Endothelial cell of umbilical vein (primary cell): ENCODE data around the gene MOBP. TPM values are rescaled to one million over a fixed set of nuclear protein-coding genes. Genes with fewer than 3 reads are reported as not detected.
A peak's percentile ranks its signal among the peaks of the same experiment; 100 is the strongest.

Experiments
- BruUV-seq: library from RNA; stranded (reverse); fragments of 400-500 nt; replicated peaks from 2 replicates; lab custom pipeline; 2021; lab: Mats Ljungman, UMichigan
- CTCF ChIA-PET: fragments of 300-600, 350-600 bp; sonication (Branson Sonifier 250); formaldehyde crosslinking; loops from one replicate; lab custom pipeline; 2021; ENCODE audit warnings: antibody characterized with exemption, inconsistent platforms; lab: Charles Lee
- POLR2A ChIA-PET: fragments of 300-600, 350-600 bp; sonication (Branson Sonifier 250); formaldehyde crosslinking; loops from one replicate; lab custom pipeline; 2021; ENCODE audit warnings: antibody characterized with exemption, inconsistent platforms; lab: Charles Lee
- DNase-seq: peaks from one replicate; pipeline ENCODE4 v3.0.0-alpha.2; 2011; ENCODE audit warnings: low read depth, low spot score
- FAIRE-seq: peaks from 2 replicates; lab custom pipeline; 2011; peaks lifted over from hg19 to GRCh38; lab: Jason Lieb, UNC
- H2AFZ ChIP-seq: 2 replicates; pipeline ENCODE4 v1.6.0; 2012; ENCODE audit warnings: low read depth, low read length, control low read depth, inconsistent platforms
- H3K27ac ChIP-seq: 2 replicates; pipeline ENCODE4 v1.5.1; 2011; ENCODE audit warnings: low read depth, mild to moderate bottlenecking, control low read depth, low read length, moderate library complexity; ENCODE audit not compliant: insufficient read depth
- H3K27me3 ChIP-seq, 2 experiments: 2 replicates each; pipeline versions ENCODE4 v1.6.0 to v1.6.1; 2011; ENCODE audit warnings: low read length in 2 of 2, mixed read lengths in 1 of 2; ENCODE audit not compliant: control insufficient read depth in 2 of 2, insufficient read depth in 2 of 2
- H3K36me3 ChIP-seq, 2 experiments: 2 replicates in 1 of 2; 3 replicates in 1 of 2; pipeline ENCODE4 v1.5.1; 2011; ENCODE audit warnings: low read length in 2 of 2, mild to moderate bottlenecking in 1 of 2, moderate library complexity in 1 of 2; ENCODE audit not compliant: control insufficient read depth in 2 of 2, insufficient read depth in 2 of 2; ENCODE audit errors: extremely low read depth in 1 of 2
- H3K4me1 ChIP-seq: 3 replicates; pipeline ENCODE4 v1.5.1; 2011; ENCODE audit warnings: mild to moderate bottlenecking, low read length; ENCODE audit not compliant: control insufficient read depth, insufficient read depth; ENCODE audit errors: extremely low read depth
- H3K4me2 ChIP-seq: 2 replicates; pipeline ENCODE4 v1.6.1; 2011; ENCODE audit warnings: low read length, control low read depth, mixed read lengths; ENCODE audit not compliant: insufficient read depth
- H3K4me3 ChIP-seq, 3 experiments: fragments of 200-600 bp in 1 of 3; sonication (generic), shearing (Covaris generic) in 1 of 3; replicated peaks in 1 of 3; 2 replicates each; pipeline ENCODE4 v1.5.1; 2011 to 2016; ENCODE audit warnings: control low read depth in 3 of 3, low read length in 3 of 3, mild to moderate bottlenecking in 2 of 3, inconsistent platforms in 1 of 3, low read depth in 1 of 3, moderate library complexity in 1 of 3; ENCODE audit not compliant: insufficient read depth in 1 of 3
- H3K79me2 ChIP-seq: 2 replicates; pipeline ENCODE4 v1.6.0; 2012; ENCODE audit warnings: low read length, inconsistent platforms; ENCODE audit not compliant: control insufficient read depth, insufficient read depth
- H3K9ac ChIP-seq: replicated peaks from 2 replicates; pipeline ENCODE3; 2011; ENCODE audit warnings: low read length, control low read depth; ENCODE audit not compliant: insufficient read depth; ENCODE audit errors: extremely low read depth
- H3K9me1 ChIP-seq: replicated peaks from 3 replicates; pipeline ENCODE4 v1.6.0; 2011; ENCODE audit warnings: mild to moderate bottlenecking, low read length; ENCODE audit not compliant: control insufficient read depth, insufficient read depth; ENCODE audit errors: extremely low read depth
- H3K9me3 ChIP-seq: replicated peaks from 2 replicates; pipeline ENCODE4 v1.5.1; 2012; ENCODE audit warnings: low read length, inconsistent platforms; ENCODE audit not compliant: control insufficient read depth, insufficient read depth
- H4K20me1 ChIP-seq: replicated peaks from 2 replicates; pipeline ENCODE3; 2011; ENCODE audit warnings: mild to moderate bottlenecking, low read length; ENCODE audit not compliant: control insufficient read depth, insufficient read depth; ENCODE audit errors: extremely low read depth
- EZH2 ChIP-seq: IDR thresholded peaks from 2 replicates; pipeline ENCODE4 v1.6.1; 2012; ENCODE audit warnings: borderline replicate concordance, low read depth, mild to moderate bottlenecking, moderate library complexity, low read length, inconsistent platforms; ENCODE audit not compliant: severe bottlenecking
- FOS ChIP-seq: IDR thresholded peaks from 2 replicates; pipeline ENCODE4 v1.6.1; 2011; ENCODE audit warnings: mild to moderate bottlenecking, low read length, moderate library complexity, borderline replicate concordance; ENCODE audit not compliant: insufficient read depth
- GATA2 ChIP-seq: IDR thresholded peaks from 2 replicates; pipeline ENCODE4 v1.7.0; 2011; ENCODE audit warnings: low read depth, mild to moderate bottlenecking, moderate library complexity, mixed read lengths, low read length; ENCODE audit not compliant: insufficient read length, insufficient read depth
- JUN ChIP-seq: IDR thresholded peaks from 2 replicates; pipeline ENCODE4 v1.6.1; 2011; ENCODE audit warnings: borderline replicate concordance, low read depth; ENCODE audit not compliant: insufficient read length, insufficient read depth
- MYC ChIP-seq: IDR thresholded peaks from one replicate; pipeline ENCODE4 v1.6.1; 2011; ENCODE audit warnings: mild to moderate bottlenecking, low read depth, low read length
- POLR2A ChIP-seq: IDR thresholded peaks from 2 replicates; pipeline ENCODE4 v1.6.1; 2012; ENCODE audit warnings: low read depth, mild to moderate bottlenecking, control low read depth, low read length
- POLR2AphosphoS5 ChIP-seq: IDR thresholded peaks from 2 replicates; pipeline ENCODE4 v1.6.1; 2012; ENCODE audit warnings: low read depth, mild to moderate bottlenecking, control low read depth, low read length, moderate library complexity; ENCODE audit not compliant: insufficient read depth
- dilution Hi-C: fragments of 300-500 bp; cut with MboI; formaldehyde crosslinking; loops from one replicate; pipeline ENCODE4 v1.15.0; 2019; ENCODE audit warnings: low sequenced_read_pairs; ENCODE audit not compliant: extremely low pct_ligation_motif_present
- intact Hi-C: fragments of 100-400 bp; cut with micrococcal nuclease; formaldehyde crosslinking; loops from one replicate; pipeline ENCODE4 v1.10.0; 2022
- polyA plus RNA-seq, 4 experiments: library from polyadenylated mRNA; depleted of rRNA in 3 of 4; stranded (reverse) in 3 of 4; unstranded in 1 of 4; fragments of >200 nt; gene quantifications; 2 replicates each; pipeline versions ENCODE4 v1.2.1 to v1.2.3, GENCODE V29; 2011 to 2012; ENCODE audit warnings: missing spikeins in 1 of 4
- total RNA-seq: library from RNA; stranded (reverse); gene quantifications from 2 replicates; pipeline ENCODE4 v1.2.3, GENCODE V29; 2021
- TF ChIP-seq, protein P1 (sequence below): IDR thresholded peaks from 2 replicates; pipeline ENCODE4 v1.6.1; 2011; ENCODE audit not compliant: insufficient read depth, insufficient read length
- TF ChIP-seq, protein P2 (sequence below), 2 donors: IDR thresholded peaks; 1 replicate in 1 of 2; 2 replicates in 1 of 2; pipeline ENCODE4 v1.5.1; 2011; ENCODE audit warnings: low read length in 2 of 2, mild to moderate bottlenecking in 2 of 2, moderate library complexity in 2 of 2, control low read depth in 1 of 2, inconsistent platforms in 1 of 2, low read depth in 1 of 2; ENCODE audit not compliant: insufficient read depth in 1 of 2; ENCODE audit errors: extremely low read depth in 1 of 2

Gene MOBP
- total and polyA plus RNA-seq, 2 donors (not counting 3 experiments of a cell fraction or from before 2014, with no cell fraction given), result 2.0 to 2.3 TPM

DNA sequence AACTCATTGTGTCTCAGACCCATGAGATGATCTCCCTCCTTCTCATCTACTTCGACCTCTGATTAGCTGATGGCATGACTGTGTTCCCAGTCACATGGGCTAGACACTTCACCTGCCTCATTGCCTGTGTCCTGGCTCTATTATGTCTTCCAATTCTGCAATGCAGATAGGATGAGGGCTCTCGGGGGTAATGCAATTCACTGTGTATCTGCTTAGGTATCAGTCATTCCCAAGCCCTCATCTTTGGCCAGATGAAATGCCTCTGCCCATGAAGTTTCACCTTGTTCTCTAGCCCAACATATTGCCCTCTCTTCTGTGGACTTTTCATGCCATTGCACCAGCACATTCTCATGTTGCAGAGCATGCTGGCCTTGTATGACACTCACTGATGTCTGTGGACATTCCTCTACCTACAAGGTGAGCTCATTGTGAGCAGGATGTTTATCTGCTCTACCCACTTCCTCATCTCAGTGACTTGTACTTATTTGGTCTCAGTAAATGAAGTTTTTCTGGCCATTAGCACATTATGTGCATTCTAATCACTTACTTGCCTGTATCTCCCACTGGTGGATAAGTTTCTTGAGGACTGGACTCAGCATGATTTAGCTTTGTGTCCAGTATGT is 32.3 kb downstream of the MOBP start:
- TF ChIP-seq GATA2 (no peak), JUN (no peak), MYC (no peak), EZH2 (no peak), POLR2A (no peak), FOS (no peak), POLR2AphosphoS5 (no peak)
- TF ChIP-seq, protein P1, sequence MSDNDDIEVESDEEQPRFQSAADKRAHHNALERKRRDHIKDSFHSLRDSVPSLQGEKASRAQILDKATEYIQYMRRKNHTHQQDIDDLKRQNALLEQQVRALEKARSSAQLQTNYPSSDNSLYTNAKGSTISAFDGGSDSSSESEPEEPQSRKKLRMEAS, result no peak
- TF ChIP-seq, protein P2, sequence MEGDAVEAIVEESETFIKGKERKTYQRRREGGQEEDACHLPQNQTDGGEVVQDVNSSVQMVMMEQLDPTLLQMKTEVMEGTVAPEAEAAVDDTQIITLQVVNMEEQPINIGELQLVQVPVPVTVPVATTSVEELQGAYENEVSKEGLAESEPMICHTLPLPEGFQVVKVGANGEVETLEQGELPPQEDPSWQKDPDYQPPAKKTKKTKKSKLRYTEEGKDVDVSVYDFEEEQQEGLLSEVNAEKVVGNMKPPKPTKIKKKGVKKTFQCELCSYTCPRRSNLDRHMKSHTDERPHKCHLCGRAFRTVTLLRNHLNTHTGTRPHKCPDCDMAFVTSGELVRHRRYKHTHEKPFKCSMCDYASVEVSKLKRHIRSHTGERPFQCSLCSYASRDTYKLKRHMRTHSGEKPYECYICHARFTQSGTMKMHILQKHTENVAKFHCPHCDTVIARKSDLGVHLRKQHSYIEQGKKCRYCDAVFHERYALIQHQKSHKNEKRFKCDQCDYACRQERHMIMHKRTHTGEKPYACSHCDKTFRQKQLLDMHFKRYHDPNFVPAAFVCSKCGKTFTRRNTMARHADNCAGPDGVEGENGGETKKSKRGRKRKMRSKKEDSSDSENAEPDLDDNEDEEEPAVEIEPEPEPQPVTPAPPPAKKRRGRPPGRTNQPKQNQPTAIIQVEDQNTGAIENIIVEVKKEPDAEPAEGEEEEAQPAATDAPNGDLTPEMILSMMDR (IDR thresholded peaks at IDR 0.05; ENCODE audit: extremely low read depth in 1 of 2, insufficient read depth in 1 of 2, low read depth in 1 of 2, low read length in 2 of 2), result no peak
- DNase-seq (no peak), FAIRE-seq (peak; percentile 46)
- Histone ChIP-seq H3K4me1 (peaks cover 11% of the 10 kb centered on the region), H3K9me3 (no peaks in the 10 kb centered on the region), H3K9ac (no peak overlapping the region), H3K79me2 (no peaks in the 10 kb centered on the region), H4K20me1 (no peaks in the 10 kb centered on the region), H3K4me3 (no peak overlapping the region), H2AFZ (no peak overlapping the region), H3K9me1 (no peaks in the 10 kb centered on the region), H3K27ac (no peak overlapping the region), H3K36me3 (no peaks in the 10 kb centered on the region), H3K27me3 (peaks cover 0 to 6% of the 10 kb centered on the region in 2 experiments), H3K4me2 (no peak overlapping the region)
- CTCF ChIA-PET, result interaction anchor here (0.8 to 4.2 kb wide), 19 partner anchors 11 to 682 kb away, joined by 3 to 82 read pairs (median 6); partner anchors contain the start of gene RPSA
- intact Hi-C loops (loop anchor here (2.0 kb wide), 1 partner anchor 33 kb away; no protein-coding TSS in a partner anchor), dilution Hi-C loops (no loop called here)
- POLR2A ChIA-PET, result no interaction called here
- no TSS peak for BruUV-seq
